HK-2 (cell line): ENCODE results near the gene NAV3.

Experiments
- DNase-seq: peaks from one replicate; pipeline ENCODE4 v3.0.0-alpha.2; 2018; ENCODE audit not compliant: unreplicated experiment

Gene NAV3

DNA sequence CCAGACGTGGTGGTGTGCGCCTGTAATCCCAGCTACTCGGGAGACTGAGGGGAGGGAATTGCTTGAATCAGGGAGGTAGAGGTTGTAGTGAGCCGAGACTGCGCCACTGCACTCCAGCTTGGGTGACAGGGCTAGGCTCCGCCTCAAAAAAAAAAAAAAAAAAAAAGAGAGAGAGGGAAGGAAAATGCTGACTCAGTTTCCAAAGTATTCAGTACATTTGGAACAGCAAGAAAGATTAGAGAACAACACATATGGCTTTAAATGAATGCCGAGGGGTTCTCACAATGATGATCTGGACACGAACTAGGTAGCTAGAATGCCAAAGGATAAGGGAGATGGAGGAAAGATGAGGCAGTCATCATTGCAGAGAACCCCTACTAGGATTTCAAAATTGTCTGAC lies 97.4 kb downstream of the NAV3 start:
- no peak for DNase-seq

DNA sequence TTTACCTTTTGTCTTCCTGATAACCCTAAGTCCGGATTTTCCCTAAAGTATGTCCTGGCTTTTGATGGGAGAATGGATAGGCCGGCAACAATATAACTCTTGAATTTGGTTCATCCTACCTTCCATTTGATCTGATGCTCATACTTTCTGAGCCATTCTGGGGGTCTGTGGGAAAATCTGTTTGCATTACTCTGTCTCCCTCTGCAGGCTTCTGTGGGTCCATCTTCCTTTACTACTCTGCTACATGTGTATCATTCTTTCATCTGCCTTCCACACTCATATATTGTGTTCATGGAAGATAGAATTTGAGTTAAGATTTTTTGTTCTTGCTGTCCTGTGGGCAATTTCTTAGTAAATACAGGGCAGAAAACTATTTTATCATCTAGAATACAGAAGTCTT lies 101.5 kb downstream of the NAV3 start:
- DNase-seq = no peak

DNA sequence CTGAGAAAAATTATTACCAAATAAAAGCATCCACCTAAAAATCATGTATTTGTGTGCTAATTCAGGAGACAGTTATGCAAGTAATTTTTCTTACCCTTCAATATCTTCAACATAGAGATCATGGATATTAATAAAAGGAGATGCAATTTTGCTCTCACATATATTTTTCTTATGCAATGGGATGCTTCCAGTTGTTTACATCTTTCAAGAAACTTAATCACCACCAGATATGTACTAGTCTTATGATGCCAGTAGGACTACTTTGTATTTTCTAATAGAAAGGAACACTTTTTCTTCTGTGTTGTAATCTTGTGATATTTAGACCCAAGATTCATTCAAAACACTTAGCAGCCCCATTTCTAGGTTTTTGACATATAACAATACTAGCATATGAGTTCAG lies 107.6 kb downstream of the NAV3 start:
- no peak for DNase-seq

DNA sequence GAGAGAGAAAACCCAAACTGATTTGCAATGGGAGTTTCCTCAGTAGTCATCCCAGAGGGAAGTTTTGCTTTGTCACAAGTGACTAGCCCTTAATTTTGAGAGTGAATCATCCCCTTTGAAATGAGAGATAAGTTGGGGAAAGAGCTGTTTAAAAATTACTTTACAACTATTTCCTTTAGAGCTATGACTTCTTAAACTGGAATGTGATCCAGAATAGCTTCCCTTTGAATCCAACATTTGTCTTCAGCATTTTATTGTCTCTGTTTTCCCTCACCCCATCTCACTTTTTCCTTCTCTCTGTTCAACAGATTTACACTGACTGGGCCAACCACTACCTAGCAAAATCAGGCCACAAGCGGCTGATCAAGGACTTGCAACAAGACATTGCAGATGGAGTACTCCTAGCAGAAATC lies 109.3 kb downstream of the NAV3 start:
- DNase-seq = peak; percentile 50

DNA sequence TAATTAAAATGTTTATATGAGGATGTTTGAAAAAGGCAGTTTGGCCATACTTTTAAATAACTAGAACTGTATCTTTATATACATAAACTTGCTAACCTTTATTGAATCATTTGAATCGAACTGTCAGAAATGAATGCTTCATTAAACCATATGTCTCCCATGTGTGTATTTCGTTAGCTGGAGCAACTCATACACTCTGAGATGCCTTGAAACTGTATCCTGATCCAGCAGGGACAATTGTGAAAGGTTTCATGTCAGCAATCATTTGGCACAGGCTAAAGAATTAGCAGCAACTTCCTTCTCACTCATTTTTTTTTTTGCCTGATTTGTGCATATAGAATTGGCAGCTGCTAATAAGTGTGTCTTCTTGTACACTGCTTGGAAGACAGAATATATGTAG lies 109.9 kb downstream of the NAV3 start:
- DNase-seq = no peak

DNA sequence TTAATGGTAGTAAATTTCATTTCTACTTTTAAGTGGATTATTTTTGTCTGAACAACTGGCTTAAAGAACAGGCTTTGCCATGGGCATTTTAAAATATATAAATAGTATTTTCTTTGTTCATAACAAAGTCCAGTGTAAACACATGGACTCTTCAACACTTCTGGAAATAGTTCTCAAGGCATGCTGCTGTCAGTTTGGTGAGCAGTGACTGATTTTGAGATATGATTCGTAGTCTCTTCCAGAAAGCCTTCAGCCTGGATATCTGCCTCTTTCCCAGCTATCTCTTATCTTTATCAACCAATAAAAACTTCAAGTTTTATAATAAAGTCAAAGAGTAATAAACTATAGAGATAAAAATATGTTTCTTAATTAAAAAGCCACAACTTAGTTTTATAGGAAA lies 110.7 kb downstream of the NAV3 start:
- DNase-seq = no peak

DNA sequence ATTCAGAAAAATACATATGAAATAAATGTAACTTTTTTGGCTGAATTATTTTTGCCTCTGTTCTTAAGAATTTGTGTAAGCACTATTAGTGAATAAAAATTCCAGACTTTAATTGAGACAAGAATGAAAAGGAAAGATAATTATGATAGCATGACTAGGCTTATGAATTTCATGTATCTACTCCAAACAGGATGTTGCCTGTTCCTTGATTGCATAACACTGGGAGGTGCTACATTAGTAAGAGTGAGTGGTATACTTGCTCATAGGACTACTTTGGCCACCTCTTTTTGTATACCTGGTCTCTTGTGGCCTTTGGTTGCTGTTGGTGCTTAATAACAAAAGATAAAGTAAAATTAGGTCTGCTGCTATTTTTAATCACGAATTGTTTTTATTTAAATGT lies 112.8 kb downstream of the NAV3 start:
- no peak for DNase-seq

DNA sequence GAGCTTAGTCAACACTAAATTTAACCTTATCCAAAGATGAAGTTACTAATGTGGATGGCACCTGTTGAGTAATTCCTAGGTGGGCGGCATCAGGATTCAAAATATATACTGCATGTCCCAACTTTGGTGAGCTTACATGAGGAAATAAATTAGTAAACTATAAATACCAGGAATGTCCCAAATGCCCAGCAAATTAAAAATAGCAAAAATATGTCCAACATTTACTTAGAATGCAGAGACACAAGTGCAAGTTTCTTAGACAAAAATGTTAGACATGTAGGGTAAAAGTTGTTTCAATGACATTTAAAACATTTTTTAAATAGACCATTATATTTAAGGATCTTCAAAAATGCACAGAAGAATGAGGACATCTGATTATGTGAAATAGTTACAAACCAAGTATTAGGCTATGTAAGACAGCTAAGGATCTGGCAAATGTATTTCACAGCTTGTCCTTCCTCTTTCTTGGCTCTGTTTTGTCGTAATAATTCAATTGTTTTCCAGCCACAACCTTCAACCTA lies 115.9 kb downstream of the NAV3 start:
- no peak for DNase-seq

DNA sequence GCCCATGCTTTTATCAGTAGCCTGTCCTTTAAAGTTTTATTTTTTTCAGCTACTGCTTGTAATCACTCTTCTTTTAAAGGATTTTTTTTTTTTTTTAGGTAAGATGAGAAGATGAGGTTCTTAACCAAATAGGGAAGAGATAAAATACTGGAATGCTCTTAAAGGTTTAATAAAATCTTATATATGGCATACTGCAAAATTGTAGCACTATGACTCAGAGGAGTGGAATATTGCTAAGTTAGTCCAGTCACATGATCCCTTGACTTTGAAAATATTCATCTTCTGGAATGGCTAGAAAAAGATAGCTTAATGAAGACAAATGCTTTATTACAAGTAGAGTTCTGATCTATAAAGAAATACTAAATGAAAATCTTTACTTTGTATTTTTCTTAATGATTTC lies 116.6 kb downstream of the NAV3 start:
- DNase-seq = no peak

DNA sequence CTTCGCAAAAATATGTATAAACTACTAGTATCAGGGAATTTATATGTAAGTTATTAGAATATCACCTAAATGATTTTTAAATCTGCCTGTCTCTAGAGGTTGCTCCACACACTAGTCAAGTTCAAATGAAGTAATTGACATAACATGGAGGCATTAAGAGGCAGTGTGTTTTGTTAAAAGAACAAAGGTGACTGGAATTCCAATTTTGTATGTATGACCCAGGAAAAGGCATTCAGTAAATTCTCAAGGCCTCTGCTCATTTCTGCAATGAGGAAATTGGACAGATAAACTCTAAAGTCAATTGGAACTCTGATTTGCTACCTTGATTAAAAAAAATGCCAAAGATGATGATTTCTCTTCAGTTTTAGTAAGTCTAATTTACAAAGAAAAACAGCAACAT lies 117.1 kb downstream of the NAV3 start:
- DNase-seq = no peak

DNA sequence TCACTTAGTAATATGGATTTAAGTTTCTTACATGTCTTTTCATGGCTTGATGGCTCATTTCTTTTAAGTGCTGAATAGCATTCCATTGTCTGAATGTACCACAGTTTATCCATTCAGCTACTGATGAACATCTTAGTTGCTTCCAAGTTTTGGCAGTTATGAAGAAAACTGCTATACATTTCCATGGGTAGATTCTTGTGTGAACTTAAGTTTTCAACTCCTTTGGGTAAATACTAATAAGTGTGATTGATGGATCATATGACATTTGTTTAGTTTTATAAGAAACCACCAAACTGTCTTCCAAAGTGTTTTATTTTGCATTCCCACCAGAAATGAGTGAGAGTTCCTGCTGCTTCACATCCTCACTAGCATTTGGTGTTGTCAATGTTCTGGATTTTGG lies 119.2 kb downstream of the NAV3 start:
- no peak for DNase-seq

DNA sequence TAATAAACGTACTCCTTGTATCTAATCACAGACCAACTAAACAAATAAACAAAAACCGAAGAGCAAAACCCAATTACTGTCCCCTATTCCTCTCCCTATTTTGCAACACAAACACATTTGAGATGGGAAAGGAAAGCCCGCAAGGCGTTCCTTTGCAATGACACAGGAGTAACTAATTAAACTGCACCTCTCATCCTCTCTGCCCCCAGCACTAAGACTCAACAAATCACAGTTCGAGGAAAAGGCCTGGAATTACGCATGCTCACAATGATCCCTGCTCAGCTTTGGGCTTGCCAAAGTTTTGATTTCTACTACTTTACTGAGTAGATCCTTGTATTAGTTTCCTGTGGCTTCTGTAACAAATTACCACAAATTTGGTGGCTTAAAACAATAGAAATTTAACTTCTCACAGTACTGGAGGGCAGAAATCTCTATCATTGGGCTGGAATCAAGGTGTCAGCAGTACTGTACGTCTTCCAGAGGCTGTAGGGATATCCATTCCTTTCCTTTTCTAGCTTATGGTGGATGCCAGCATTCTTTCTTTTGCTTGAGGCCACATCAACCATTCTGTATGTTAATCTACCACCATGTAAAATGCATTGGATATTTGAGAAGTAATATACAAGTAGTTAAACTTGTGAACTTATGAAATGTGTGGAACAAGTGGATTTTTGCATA lies 123.0 kb downstream of the NAV3 start:
- DNase-seq = no peak

DNA sequence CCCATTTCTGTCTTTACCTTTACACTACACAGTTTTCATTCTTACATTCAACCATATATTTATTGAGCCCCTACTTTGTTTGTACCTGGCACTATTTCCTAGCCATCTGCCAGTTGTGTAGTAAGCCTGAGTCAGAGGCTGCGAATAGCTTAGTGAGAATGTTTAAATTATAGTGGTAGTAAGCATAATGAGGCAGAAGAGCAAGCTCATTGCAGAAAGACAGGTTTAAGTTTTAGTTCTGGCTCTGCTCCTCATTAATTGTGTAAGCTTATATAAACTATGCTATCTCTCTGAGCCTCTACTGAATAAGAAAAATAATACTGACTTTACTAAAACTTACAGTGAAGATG lies 123.5 kb downstream of the NAV3 start:
- no peak for DNase-seq

DNA sequence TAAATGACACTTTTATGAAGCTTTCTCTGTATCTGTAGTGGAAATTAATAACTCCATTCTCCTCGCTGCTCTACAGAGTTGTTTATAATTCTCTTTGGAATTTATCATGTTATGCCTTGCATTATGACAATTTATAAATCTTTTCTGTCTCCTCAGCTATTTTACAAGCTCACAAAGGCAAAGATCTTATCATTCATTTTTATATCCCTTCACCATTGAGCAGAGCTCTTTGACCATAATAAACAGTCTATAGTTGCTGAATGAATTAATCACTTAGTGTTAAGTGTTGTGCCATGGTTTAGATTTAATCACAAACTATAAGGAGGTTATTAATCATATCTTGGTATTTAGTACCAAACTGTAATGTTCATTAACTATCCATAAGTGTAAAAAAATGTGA lies 126.4 kb downstream of the NAV3 start:
- DNase-seq = no peak

DNA sequence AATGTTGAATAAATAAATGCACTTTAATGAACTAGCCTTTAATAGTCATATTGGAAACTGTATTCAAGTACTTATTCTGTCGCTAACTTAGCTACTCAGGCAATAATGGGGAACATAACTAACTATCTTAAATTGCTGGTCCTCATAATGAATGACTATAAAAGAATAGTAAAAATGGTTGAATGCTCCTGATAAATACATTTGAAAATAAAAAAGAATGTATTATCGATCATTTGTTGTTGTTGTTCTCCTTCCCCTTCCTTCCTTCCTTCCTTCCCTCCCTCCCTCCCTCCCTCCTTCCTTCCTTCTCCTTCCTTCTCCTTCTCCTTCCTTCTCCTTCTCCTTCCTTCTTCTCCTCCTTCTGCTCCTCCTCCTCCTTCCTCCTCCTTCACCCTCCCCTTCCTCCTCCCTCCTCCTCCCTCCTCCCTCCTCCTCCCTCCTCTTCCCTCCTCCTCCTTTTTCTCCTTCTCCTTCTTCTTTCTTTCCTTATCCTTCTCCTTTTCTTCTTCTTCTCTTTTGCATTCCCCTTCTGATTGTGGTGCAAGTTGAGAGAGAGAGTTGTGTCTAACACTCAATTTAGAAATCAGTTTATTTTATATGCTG lies 133.0 kb downstream of the NAV3 start:
- no peak for DNase-seq

DNA sequence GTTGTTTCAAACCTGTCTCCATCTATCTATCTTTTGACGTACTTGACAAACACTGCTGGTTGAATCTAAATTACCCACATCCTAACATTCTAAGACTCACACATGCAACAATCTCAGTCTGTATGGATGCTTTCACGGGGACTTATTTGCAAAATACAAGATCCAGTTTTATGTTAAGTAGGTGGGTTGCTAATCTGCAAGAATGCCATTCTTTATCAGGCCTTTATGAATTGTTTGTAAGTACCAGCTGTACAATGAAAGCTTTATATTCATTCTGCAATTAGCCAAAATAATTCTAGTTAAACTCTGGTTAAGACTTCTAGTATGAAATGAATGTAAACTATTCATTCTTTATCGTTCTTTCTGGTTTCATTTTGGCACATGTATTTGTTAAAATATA lies 135.1 kb downstream of the NAV3 start:
- DNase-seq = no peak

DNA sequence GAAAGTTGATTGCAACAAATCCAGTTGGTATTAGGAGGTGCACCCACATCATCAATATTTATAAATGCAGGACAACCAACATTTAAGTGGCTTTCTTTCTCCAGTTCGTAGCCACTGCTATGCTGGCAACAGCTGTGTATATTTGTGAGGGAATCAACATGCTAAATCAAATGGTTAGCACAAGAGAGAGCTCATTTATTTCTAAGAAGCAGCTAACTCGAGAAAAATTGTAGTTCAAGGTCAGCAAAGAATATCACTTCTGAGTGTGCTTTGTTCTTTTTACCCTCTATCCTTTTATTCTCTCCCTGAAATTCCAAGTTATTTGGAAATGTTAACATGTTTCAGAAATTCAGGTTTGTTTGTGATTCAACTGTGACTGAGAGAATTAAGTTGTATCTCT lies 137.3 kb downstream of the NAV3 start:
- no peak for DNase-seq

DNA sequence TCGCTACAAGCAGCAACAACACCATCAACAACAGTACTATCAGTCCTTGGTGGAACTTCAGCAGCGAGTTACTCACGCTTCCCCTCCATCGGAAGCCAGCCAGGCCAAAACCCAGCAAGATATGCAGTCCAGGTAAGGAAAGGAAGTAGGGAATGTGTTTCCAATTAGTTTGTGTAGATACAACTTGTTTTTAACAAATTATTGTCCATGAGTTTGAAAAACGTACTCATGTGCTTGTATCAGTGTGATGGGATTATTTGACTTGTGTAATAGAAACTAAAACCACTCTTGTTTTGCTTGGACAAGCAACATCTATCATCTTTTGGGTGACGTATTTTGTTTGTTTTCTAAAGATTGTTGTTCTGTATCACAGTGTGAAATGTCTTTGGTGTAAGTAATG lies 137.9 kb downstream of the NAV3 start:
- no peak for DNase-seq

DNA sequence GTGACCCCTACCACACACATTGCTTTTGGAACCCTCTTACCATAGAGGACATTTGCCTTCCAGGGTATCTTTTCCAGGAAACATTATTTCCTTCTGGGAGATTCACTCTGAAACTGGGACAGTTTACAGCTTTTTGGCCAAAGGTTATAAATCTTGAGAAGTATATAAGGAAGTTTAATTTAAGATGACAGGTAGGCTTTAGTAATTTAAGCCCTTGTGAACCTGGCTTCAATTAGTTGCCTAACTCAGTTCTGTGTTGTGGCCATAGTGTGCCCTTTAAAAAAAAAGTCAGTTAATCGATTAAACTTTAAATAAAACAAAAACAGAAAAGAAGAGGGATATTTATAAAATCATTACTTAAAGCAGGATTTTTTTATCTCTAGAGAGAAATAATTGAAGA lies 142.9 kb downstream of the NAV3 start:
- no peak for DNase-seq

DNA sequence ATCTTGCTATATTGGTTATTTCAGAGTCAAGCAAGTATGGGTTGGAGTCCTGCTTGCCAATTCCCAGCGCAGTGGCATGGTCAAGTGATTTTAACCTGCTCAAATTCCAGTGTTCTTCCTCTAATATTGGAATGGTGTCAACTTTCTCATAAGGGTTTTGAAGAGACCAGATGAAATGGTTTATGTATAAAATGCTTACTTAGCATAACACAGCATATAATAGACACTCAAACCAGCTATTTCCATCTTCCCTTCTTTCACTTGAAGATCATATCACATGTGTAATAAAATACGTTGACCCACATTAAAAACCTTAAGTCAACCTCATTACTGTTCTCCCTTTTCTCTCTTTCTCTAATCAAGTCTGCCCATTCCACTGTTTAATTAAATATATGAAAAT lies 144.0 kb downstream of the NAV3 start:
- no peak for DNase-seq

DNA sequence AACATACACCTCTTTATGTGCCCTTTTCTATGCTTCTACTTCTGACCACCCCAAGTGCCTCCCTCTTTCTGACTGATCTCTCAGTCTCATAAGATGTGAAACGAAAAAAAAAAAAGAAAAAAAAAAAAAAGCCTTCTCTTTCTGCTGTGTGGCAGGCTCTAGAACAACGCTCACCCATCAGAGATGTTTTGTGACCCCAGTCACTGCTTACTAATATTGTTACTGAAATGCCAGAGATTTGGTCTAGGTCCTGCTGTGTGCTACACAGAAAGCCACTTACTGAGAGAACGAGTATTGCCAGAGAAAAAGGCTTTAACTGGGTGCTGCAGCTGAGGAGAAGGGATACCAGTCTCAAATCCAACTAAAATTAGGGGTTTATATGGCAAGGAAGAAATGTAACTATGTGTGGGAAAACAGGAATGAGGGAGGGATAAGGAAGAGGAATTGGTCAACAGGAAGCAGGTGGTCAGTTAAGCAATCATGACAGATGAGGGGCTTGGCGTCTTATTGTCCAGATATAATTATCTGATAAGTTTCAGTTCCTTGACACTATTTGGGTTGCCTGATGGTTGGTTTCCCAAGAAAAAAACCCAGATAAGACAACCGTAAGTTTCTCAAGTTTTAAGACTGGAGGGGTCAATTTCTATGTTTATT lies 149.0 kb downstream of the NAV3 start:
- no peak for DNase-seq

DNA sequence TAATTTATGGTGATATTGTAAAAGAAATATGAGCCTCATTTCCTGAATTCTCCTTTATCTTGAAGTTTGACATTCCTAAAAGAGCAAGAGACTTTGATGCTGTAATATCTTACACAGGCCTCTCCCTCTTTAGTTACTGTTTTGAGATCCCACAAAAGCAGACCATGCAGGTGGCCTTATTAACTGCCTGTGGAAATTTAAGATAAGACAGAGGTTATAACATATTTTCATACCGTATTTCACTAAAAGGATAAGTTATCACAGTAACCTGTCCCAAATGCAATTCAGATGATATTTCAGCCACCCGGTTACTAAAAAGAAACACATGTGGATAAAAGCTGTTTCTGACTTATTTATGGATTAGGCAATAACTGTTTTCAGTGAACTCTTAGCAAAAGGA lies 150.1 kb downstream of the NAV3 start:
- no peak for DNase-seq

DNA sequence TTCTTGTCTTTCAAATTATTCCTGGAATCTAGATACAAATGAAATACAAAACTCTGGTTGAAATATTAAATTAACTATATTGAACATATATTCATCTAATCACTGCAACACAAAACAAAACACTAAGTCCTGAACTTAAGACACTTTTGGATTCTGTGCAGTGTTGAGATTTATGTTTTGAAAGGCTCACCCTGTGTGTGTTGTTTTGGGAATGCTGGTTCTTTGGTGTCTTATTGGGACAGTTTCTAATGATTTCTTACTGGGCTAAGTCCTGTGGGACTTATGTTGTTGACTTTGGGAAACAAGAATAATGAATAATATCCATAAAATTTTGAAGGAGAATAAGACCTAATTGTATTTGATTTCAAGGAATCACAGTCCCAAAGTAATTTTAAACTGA lies 153.2 kb downstream of the NAV3 start:
- no peak for DNase-seq

DNA sequence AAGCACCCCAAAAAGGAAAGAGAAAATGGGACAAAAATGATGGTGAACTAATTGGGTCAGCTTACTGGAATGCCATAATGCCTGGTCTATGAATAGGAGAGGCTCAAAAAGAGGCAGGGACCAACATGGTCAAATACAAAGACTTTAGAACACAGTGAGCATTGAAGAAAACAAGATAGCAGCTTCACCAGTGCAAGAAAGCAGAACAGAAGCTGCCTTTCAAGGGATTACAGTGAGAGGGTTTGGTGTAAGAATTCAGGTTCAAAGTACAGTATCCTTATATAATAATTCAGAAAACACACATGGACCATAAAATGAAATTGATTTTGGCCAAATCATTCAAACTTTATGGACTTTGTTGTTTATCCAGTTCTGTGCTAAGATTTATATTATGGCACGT lies 162.1 kb downstream of the NAV3 start:
- DNase-seq = no peak
